Activated T-cell treated with anti-CD3 and anti-CD28 coated beads for 1 hour (primary cell): Measurements from ENCODE around the gene KLHL20.
"Not testable (repeated sequence)": the region's sequence is repeated elsewhere in the genome, so short reads cannot be mapped to it uniquely, and the experiment has no call there.

Experiments used
- DNase-seq: peaks from one replicate; pipeline ENCODE4 v3.0.0-alpha.2; 2020; ENCODE audit warnings: low read depth

The KLHL20 gene

DNA sequence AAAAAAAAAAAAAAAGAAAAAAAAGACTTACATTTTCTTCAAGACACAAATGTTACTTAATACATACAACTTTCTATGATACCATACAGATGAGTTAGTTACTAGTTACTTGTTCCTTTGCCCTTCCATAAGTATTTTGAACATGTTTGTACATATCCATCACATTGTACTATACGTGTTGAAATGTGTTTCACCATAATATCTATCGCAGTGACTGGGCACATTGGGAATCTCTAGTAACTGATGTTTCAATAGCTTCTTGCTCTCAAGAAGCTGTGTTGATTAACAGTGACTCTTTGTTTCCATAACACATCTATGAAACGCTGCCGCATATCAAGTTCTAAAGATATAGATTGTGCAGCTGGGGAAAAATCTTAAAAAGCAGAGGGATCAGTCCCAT, 42.9 kb downstream of the KLHL20 start:
- DNase-seq: no peak

DNA sequence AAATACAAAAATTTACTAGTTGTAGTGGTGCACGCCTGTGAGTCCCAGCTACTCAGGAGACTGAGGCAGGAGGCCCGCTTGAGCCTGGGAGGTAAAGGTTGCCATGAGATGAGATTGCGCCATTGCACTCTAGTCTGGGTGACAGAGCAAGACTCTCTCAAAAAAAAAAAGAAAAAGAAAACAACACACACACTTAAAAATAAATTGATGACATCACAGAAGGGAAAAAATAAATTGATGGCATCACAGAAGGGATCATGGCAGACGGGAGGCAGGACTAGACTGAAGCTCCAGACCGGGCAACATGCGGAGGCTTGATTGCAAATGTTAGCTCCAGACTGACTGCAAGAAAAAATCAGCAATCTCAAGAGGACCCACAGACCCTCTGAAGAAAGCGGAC, 43.3 kb downstream of the KLHL20 start:
- no peak for DNase-seq

DNA sequence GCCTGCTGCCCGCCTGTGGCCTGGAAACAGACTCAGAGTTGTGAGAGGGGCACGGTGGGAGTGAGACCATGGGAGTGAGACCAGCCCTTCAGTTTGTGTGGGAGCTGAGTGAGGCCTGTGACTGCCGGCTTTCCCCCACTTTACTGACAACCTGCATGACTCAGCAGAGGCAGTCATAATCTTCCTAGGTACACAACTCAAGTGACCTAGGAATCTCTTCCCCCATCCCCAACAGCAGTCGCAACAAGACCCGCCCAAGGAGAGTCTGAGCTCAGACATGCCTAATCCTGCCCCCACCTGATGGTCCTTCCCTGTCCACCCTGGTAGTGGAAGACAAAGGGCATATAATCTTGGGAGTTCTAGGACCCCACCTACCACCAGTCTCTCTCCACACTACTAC, 44.2 kb downstream of the KLHL20 start:
- DNase-seq: no peak

DNA sequence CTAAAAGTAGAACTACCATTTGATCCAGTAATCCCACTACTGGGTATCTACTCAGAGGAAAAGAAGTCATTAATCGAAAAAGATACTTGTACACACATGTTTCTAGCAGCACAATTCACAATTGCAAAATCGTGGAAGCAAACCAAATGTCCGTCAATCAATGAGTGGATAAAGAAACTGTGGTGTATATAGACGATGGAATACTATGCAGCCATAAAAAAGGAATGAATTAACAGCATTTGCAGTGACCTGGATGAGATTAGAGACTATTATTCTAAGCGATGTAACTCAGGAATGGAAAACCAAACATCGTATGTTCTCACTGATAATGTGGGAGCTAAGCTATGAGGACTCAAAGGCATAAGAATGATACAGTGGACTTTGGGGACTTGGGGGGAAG, 49.5 kb downstream of the KLHL20 start:
- DNase-seq: not testable (repeated sequence)

DNA sequence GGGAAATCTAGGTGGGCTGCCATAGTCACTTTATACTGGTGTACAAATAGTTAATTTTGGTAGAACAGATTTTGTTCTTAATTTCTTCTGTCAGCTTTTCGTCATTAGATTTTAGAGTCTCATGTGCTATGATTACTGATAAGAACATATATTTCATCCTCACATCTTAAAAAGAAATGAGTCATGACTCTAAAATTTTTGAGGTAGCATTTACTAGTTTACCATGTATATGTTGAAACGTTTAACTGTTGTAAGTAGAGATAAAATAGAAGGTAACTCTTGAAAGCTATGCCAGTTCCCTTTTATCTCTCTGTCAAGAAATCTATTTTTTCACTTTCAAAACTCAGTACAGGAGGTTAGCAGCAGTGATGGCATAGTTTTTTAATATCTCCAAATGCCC, 53.4 kb downstream of the KLHL20 start:
- DNase-seq: no peak

DNA sequence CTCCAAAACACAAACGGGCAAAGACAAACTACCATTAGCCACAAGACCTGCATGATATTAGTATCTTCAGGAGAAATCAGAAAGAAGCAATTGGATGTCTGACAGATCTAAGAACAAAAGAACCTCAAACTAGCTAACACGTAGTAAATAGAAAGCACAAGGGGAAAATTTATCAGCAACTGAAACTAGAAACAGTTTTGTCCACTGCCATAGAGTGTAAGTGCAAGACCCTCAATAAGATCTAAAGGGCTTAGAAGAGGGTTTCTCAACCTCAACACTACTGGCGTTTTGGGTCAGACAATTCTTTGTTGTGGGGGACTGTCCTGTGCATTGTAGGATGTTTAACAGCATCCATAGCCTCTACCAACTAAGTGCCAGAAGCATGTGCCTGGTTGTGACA, 54.0 kb downstream of the KLHL20 start:
- no peak for DNase-seq

DNA sequence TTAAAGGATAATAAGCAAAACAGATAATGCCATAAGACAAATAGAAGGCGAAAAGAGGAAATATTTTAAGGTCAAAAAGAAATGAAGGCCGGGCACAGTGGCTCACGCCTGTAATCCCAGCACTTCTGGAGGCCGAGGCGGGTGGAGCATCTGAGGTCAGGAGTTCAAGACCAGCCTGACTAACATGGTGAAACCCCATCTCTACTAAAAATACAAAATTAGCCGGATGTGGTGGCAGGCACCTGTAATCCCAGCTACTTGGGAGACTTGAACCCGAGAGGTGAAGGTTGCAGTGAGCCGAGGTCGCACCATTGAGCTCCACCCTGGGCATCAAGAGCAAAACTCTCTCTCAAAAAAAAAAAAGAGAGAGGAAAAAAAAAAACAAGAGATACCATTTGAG, 55.5 kb downstream of the KLHL20 start:
- DNase-seq: not testable (repeated sequence)

DNA sequence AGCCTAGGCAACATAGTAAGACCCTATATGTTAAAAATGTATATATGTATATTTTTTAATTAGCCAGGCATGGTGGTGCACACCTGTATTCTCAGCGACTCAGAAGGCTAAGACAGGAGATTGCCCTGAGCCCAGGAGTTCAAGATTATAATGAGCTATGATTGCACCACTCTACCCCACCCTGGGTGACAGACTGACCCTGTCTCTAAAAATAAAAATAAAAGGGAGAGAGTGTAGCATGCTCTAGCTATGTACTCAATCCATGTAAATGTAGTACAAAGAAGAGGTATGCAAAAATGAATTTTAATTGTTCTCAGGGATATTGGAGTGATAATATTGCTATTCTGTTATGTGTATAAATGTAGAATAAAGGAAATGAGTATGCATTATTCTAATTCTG, 56.8 kb downstream of the KLHL20 start:
- DNase-seq: no peak

DNA sequence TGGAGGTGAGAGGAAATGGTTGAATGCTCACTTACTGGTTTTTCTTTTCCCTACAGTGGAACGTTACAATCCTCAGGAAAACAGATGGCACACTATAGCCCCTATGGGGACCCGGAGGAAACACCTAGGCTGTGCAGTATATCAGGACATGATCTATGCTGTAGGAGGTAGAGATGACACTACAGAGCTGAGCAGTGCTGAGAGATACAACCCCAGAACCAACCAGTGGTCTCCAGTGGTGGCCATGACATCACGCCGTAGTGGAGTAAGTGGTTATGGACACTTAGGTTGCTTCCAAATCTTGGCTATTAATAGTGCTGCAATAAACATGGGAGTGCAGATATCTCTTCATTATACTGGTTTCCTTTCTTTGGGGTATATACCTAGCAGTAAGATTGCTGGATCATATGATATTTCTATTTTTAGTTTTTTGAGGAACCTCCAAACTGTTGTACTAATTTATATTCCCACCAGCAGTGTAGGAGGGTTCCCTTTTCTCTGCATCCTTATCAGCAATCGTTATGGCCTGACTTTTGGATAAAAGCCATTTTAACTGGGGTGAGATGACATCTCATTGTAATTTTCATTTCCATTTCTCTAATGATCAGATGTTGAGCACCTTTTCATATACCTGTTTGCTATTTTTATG, 60.9 kb downstream of the KLHL20 start:
- DNase-seq: no peak

DNA sequence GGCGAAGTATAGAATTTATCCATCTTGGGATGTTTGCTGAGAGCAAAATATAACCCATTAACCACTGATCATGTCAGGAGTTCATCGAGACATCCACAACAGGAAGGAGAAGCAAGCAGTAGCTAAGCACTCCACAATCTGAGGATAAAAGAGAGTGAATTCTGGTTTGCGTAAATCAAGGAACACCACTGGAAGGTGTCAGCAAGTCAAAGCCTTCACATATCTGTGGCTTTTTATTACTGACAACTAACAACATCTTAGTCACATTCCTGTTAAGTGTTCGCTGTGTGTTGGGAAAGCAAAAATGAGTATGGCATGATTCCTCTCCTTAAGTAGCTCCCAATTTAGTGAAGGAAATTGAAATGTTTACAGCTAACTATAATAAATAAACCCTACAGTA, 65.2 kb downstream of the KLHL20 start:
- no peak for DNase-seq

DNA sequence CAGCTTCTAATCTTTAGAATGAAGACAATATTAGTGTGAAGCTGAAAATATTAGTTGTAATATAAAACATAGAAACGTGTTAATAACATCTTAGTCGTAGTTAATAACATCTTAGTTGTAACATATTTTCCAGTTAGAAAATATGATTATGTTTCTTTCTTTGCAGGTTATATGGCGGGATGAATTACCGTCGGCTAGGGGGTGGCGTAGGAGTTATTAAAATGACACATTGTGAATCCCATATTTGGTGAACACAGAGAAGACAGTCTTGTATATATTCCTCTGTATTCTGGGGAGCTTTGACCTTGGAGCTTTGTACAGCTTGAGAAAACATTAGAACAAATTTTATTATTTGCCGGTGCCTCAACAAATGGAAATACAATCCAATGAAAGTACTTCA, 70.2 kb downstream of the KLHL20 start:
- DNase-seq: no peak

DNA sequence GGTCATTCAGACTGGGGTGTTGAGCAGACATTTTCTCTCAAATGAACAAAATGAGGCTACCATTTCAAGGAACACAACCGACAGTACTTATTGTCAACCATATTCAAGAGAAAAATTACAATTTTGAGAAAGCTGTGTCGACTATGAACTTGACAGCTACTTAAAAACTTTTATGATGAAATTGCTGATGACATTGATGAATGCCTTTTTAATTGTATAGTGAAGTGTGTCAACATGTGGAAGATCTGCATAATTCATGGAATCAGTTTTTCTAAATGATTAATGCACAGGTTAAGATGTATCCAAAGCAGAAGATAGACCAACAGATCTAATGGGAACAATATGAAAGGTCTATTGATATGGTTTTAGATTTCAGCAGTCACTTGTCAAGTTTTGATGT, 75.1 kb downstream of the KLHL20 start:
- no peak for DNase-seq

DNA sequence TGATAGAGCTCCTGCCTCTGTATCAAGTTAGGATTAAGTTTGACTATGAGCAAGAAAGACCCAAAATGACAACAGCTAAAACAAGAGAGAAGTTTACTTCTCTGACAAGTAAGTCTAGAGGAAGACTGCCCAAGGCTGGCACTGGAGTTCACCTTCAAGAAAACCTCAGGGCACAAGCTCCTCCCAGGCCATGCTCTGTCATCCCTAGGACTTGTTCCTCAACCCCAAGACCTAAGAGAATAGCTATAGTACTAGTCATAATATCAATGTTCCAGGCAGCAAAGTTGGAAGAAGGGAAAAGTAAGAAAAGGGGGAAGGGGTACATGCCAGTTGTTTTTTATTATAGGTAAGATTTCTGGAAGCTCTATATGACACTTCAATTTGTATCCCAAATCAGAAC, 83.3 kb downstream of the KLHL20 start:
- no peak for DNase-seq

DNA sequence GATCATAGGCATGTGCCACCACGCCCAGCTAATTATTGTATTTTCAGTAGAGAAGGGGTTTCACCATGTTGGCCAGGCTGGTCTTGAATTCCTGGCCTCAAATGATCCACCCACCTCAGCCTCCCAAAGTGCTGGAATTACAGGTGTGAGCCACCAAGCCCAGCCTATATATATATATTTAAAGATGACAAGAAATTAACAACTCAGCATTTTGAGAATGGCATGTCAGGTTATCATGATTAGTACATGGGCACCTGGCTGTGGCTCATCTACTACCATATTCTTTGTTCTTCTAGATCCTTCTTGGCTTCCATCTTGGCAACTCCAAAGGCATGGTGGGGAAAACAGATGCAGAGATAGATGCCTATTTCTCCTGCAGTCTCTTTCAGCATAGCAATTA, 85.2 kb downstream of the KLHL20 start:
- not testable (repeated sequence) for DNase-seq

DNA sequence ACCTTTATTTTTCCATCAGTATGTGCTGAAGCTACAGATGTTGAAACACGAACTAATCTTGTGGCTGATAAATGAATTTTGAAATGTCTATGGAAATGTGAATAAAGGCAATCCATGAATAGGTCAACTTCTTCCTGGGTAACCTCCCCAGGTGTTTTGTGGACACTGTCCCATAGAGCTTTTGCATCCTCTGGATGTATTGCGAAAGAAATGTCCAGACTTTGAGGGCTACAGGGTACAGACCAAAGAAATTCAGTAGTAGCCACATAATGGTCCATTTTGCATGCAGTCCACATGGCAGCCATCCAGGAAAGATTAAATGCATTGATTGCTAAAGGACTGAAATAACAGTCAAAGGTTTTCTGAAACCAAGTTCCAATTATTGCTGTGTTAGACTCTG, 88.2 kb downstream of the KLHL20 start:
- no peak for DNase-seq

DNA sequence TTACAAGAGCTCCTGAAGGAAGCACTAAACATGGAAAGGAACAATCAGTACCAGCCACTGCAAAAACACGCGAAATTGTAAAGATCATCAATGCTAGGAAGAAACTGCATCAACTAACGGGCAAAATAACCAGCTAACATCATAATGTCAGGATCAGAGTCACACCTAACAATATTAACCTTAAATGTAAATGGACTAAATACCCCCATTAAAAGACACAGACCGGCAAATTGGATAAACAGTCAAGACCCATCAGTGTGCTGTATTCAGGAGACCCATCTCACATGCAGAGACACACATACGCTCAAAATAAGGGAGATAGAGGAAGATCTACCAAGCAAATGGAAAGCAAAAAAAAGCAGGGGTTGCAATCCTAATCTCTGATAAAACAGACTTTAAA, 98.9 kb downstream of the KLHL20 start:
- not testable (repeated sequence) for DNase-seq

DNA sequence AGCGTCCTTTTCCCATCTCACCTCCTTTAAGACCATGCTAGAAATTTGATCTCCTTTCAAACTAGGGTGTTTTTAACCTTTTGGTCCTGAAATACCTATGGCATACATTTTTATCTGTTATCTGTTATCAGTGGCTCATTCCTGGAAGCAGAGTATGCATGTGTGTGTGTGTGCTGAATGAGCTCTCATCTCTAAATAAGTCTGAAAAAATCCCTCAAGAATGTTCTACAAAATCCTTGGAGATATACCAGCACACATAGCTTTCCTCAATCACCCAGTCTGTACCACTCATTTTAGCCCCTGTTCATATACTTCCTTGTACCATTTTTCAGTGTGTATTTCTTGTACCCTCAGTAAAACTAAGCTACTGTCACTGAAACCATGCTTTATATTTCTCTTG, 103.7 kb downstream of the KLHL20 start:
- DNase-seq: no peak

DNA sequence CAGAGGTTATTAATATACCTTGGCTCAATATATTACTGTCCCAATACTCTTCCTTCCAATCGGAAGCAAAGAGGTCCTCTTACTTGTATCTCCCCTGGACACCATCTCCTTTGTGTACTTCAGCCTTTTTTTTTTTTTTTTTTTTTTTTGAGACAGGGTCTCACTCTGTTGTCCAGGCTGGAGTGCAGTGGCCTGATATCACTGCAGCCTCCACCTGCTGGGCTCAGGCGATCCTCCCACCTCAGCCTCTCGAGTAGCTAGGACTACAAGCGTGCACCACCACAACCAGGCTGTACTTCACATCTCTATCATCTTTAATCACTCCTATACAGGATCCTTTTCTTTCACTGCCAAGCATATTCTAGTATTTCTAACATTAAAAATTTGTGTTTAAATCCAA, 106.9 kb downstream of the KLHL20 start:
- DNase-seq: no peak

DNA sequence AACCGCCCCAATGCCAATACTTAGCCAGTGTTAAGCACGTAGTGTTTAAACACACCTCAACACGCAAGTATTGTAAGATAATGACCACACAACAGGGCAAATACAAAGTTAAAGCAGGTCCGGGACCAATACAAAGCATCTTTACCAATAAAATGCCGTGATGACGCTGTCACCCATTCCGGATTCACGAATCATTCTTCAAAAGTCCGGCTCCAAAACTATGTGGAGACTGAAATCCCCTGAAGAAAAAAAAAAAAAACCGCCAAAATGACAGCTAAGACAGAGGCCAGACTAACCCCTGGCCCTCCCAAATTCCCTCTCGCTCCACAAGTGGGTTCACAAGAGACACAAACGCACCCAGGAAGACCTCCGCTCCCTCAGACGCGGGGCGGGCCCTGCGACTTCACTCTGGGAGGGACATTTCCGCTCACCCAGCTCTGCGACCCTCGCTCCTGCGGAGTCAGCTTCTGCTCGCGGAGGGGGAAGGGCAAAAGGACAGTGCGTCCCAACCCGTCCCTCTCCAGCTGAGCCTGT, 109.1 kb downstream of the KLHL20 start:
- no peak for DNase-seq

DNA sequence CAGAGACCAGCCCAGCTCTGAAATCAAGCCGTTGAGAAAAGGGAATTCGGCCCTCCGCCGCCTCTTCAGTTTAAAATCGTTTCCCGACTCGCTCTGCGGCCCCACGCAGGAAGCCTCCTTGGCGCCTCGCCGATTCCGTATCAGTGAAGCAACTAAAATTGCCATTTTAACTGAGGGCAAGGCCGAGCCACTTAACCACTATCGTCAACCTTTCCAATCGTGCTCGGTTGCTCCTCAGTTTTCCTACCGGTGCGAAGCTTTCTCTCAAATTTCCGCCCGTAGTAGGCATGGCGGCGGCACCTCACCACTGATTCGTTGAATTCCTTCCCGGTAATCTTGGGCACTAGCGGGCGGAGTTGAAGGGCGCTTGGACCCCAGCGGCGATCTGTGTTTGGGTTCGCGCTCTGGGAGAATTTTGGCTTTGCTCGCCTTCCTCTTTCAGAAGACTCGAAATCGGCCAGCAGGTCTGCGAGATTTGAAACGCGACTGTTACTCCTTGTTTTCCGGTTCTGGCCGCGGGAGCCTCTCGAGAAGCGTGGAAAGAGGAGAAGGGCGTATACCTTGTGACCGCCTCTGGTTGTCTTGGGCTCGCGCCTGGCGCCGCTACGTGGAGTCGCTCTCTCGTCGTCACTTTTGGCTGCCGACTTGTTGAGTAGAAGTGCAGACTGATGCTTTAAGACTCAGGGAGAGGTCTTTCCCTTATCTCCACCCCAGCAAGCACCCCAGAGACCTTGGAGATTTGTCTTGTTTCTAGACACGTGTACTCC, 109.7 kb downstream of the KLHL20 start, which contains the start of the genes CENPL and DARS2:
Gene CENPL (minus strand): TSS at position 569 of the 767 bp plus-strand sequence. CDS start 13,584 bp downstream, outside the sequence.
Gene DARS2 (plus strand): TSS at position 359 of the 767 bp plus-strand sequence. CDS start 557 bp downstream, outside the sequence.
- DNase-seq: peak; percentile 79

DNA sequence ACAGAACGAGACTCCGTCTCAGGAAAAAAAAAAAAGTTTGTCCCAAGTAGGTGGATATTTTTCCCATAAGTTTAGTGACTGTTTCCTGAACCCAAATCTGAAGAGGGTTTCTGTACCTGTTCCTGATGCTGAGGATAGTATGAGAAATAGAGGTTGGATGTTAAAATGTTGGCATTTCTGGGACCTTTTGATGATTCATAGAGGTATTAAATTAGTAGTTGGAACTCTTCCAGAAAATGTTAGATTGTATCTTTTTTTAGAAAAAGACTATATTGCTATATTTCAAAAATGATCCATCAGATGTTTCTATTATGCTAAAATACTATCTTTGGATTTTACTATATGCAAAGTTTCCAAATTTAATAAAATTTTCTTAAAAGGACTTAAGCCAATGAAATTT, 112.8 kb downstream of the KLHL20 start:
- DNase-seq: no peak

DNA sequence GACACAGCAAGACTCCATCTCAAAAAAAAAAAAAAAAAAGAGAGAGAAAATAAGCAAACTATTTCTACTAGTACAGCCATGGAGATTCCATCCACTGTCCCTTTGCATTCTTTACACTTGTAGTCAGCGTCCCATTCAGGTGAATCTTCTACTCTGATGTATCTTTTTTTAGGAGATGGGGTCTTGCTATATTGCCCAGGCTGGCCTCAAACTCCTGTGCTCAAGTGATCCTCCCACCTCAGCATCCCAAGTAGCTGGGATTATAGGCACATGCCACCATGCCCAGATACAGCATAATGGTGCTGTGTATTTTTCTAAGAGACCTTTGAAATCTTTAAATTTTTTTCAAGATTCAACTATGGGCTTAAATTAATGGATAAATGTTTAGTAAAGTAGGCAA, 118.0 kb downstream of the KLHL20 start:
- no peak for DNase-seq
